Keratinocyte (primary cell): Measurements from ENCODE around the gene BRSK2. TPM values are rescaled to one million over a fixed set of nuclear protein-coding genes. Genes with fewer than 3 reads are reported as not detected.

Experiments used
- DNase-seq: peaks from one replicate; pipeline ENCODE4 v3.0.0-alpha.2; 2011; ENCODE audit warnings: low read depth, missing footprints, low spot score
- FAIRE-seq: peaks from 2 replicates; lab custom pipeline; 2011; peaks lifted over from hg19 to GRCh38; lab: Jason Lieb, UNC
- H2AFZ ChIP-seq: 2 replicates; pipeline ENCODE4 v1.6.0; 2012; ENCODE audit warnings: low read length, control low read depth, inconsistent platforms; ENCODE audit not compliant: control insufficient read depth
- H3K27ac ChIP-seq: 2 replicates; pipeline ENCODE4 v1.5.1; 2011; ENCODE audit warnings: low read length; ENCODE audit not compliant: control insufficient read depth, insufficient read depth
- H3K27me3 ChIP-seq: 3 replicates; pipeline ENCODE4 v1.6.0; 2011; ENCODE audit warnings: low read length; ENCODE audit not compliant: control insufficient read depth, insufficient read depth; ENCODE audit errors: extremely low read depth
- H3K36me3 ChIP-seq, 2 experiments: 2 replicates in 1 of 2; 3 replicates in 1 of 2; pipeline ENCODE4 v1.5.1; 2011; ENCODE audit warnings: low read length in 2 of 2, mild to moderate bottlenecking in 1 of 2; ENCODE audit not compliant: control insufficient read depth in 2 of 2, insufficient read depth in 2 of 2; ENCODE audit errors: extremely low read depth in 1 of 2
- H3K4me1 ChIP-seq: 3 replicates; pipeline ENCODE4 v1.5.1; 2011; ENCODE audit warnings: low read length; ENCODE audit not compliant: control insufficient read depth, insufficient read depth; ENCODE audit errors: extremely low read depth
- H3K4me2 ChIP-seq: 3 replicates; pipeline ENCODE4 v1.6.0; 2011; ENCODE audit warnings: low read depth, low read length; ENCODE audit not compliant: control insufficient read depth, insufficient read depth; ENCODE audit errors: extremely low read depth
- H3K4me3 ChIP-seq, 3 experiments: fragments of 200-600 bp in 1 of 3; sonication (generic) in 1 of 3; 2 replicates in 2 of 3; 3 replicates in 1 of 3; pipeline ENCODE4 v1.5.1; 2011 to 2016; ENCODE audit warnings: low read length in 3 of 3, mild to moderate bottlenecking in 3 of 3, control low read depth in 2 of 3, inconsistent platforms in 1 of 3, low read depth in 1 of 3, mixed read lengths in 1 of 3, mixed run types in 1 of 3, moderate library complexity in 1 of 3; ENCODE audit not compliant: control insufficient read depth in 2 of 3, insufficient read depth in 2 of 3; ENCODE audit errors: extremely low read depth in 1 of 3
- H3K79me2 ChIP-seq: 2 replicates; pipeline ENCODE4 v1.6.0; 2012; ENCODE audit warnings: low read length; ENCODE audit not compliant: control insufficient read depth, insufficient read depth
- H3K9ac ChIP-seq: 3 replicates; pipeline ENCODE4 v1.6.0; 2011; ENCODE audit warnings: low read length; ENCODE audit not compliant: control insufficient read depth, insufficient read depth; ENCODE audit errors: extremely low read depth
- H3K9me1 ChIP-seq: 3 replicates; pipeline ENCODE4 v1.6.0; 2011; ENCODE audit warnings: low read length; ENCODE audit not compliant: control insufficient read depth, insufficient read depth; ENCODE audit errors: extremely low read depth
- H3K9me3 ChIP-seq: 2 replicates; pipeline ENCODE4 v1.5.1; 2012; ENCODE audit warnings: low read depth, low read length; ENCODE audit not compliant: control insufficient read depth
- H4K20me1 ChIP-seq: 3 replicates; pipeline ENCODE4 v1.6.0; 2011; ENCODE audit warnings: low read length; ENCODE audit not compliant: control insufficient read depth, insufficient read depth; ENCODE audit errors: extremely low read depth
- EZH2 ChIP-seq: IDR thresholded peaks from one replicate; pipeline ENCODE4 v1.6.1; 2012; ENCODE audit warnings: inconsistent platforms, mild to moderate bottlenecking, low read length, moderate library complexity
- dilution Hi-C: fragments of 300-500 bp; cut with MboI; formaldehyde crosslinking; loops from one replicate; pipeline ENCODE4 v1.7.0; 2020; ENCODE audit warnings: low sequenced_read_pairs; ENCODE audit not compliant: extremely low pct_ligation_motif_present
- polyA plus RNA-seq, 5 experiments: library from polyadenylated mRNA; depleted of rRNA in 3 of 5; stranded (reverse) in 3 of 5; stranded (forward) in 1 of 5; unstranded in 1 of 5; fragments of >200 nt; gene quantifications; 1 replicate in 1 of 5; 2 replicates in 3 of 5; 3 replicates in 1 of 5; pipeline versions ENCODE4 v1.2.1 to v1.2.3, GENCODE V29; 2011 to 2012; ENCODE audit warnings: missing spikeins in 2 of 5, low read depth in 1 of 5, low replicate concordance in 1 of 5
- TF ChIP-seq, protein P1 (sequence below), 3 experiments: IDR thresholded peaks in 1 of 3; conservative IDR thresholded peaks in 1 of 3; optimal IDR thresholded peaks in 1 of 3; 2 replicates in 2 of 3; 3 replicates in 1 of 3; pipeline versions ENCODE3 to v1.5.1; 2011; ENCODE audit warnings: low read length in 3 of 3, mild to moderate bottlenecking in 3 of 3, moderate library complexity in 2 of 3, control low read depth in 1 of 3, inconsistent platforms in 1 of 3; ENCODE audit not compliant: insufficient read depth in 2 of 3; ENCODE audit errors: extremely low read depth in 1 of 3

The BRSK2 gene
- polyA plus RNA-seq, 1 donor (not counting 4 experiments of a cell fraction or from before 2014, with no cell fraction given), result 0.09 TPM

GRCh38 chr11:1356007-1356435 lies 33.7 kb upstream of the BRSK2 start:
- FAIRE-seq (no peak), DNase-seq (no peak)
- Histone ChIP-seq H3K27me3 (peaks cover 9% of the 10 kb centered on the region), H3K4me2 (no peak overlapping the region), H3K79me2 (no peaks in the 10 kb centered on the region), H3K9me1 (no peaks in the 10 kb centered on the region), H3K9me3 (no peaks in the 10 kb centered on the region), H3K9ac (no peak overlapping the region), H3K27ac (no peak overlapping the region), H3K36me3 (no peaks in the 10 kb centered on the region), H3K4me1 (no peaks in the 10 kb centered on the region), H3K4me3 (no peak overlapping the region), H2AFZ (no peak overlapping the region), H4K20me1 (no peaks in the 10 kb centered on the region)
- dilution Hi-C loops, result no loop called here
- TF ChIP-seq, protein P1, sequence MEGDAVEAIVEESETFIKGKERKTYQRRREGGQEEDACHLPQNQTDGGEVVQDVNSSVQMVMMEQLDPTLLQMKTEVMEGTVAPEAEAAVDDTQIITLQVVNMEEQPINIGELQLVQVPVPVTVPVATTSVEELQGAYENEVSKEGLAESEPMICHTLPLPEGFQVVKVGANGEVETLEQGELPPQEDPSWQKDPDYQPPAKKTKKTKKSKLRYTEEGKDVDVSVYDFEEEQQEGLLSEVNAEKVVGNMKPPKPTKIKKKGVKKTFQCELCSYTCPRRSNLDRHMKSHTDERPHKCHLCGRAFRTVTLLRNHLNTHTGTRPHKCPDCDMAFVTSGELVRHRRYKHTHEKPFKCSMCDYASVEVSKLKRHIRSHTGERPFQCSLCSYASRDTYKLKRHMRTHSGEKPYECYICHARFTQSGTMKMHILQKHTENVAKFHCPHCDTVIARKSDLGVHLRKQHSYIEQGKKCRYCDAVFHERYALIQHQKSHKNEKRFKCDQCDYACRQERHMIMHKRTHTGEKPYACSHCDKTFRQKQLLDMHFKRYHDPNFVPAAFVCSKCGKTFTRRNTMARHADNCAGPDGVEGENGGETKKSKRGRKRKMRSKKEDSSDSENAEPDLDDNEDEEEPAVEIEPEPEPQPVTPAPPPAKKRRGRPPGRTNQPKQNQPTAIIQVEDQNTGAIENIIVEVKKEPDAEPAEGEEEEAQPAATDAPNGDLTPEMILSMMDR (optimal IDR thresholded peaks at IDR 0.05 in 1 of 3, IDR thresholded peaks at IDR 0.05 in 1 of 3, conservative IDR thresholded peaks at IDR 0.05 in 1 of 3; ENCODE audit: extremely low read depth in 1 of 3, insufficient read depth in 2 of 3, low read length in 3 of 3), result no peak
- TF ChIP-seq EZH2, result no peak

DNA sequence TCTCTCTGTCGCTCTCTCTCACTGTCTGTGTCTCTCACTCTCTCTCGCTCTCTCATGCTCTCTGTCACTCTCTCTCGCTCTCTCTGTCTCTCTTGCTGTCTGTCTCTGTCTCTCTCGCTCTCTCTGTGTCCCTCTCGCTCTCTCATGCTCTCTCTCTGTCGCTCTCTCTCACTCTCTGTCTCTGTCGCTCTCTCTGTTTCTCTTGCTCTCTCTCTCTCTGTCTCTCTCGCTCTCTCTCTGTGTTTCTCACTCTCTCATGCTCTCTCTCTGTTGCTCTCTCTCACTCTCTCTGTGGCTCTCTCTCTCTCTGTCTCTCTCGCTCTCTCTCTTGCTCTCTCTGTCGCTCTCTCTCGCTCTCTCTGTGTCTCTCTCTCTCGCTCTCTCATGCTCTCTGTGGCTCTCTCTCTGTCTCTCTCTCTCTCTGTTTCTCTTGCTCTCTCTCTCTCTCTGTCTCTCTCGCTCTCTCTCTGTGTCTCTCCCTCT lies 33.2 kb upstream of the BRSK2 start:
- Histone ChIP-seq H3K9me3 (no peaks in the 10 kb centered on the region), H3K36me3 (no peaks in the 10 kb centered on the region), H2AFZ (no peak overlapping the region), H3K9me1 (no peaks in the 10 kb centered on the region), H3K4me2 (no peak overlapping the region), H4K20me1 (no peaks in the 10 kb centered on the region), H3K4me1 (no peaks in the 10 kb centered on the region), H3K79me2 (no peaks in the 10 kb centered on the region), H3K27me3 (peaks cover 9% of the 10 kb centered on the region), H3K4me3 (no peak overlapping the region), H3K9ac (no peak overlapping the region), H3K27ac (no peak overlapping the region)
- dilution Hi-C loops, result no loop called here
- FAIRE-seq, result no peak
- DNase-seq, result no peak
- no peak for TF ChIP-seq EZH2
- TF ChIP-seq, protein P1 (optimal IDR thresholded peaks at IDR 0.05 in 1 of 3, IDR thresholded peaks at IDR 0.05 in 1 of 3, conservative IDR thresholded peaks at IDR 0.05 in 1 of 3; ENCODE audit: extremely low read depth in 1 of 3, insufficient read depth in 2 of 3, low read length in 3 of 3), result no peak
